Skin of body (tissue), 2 donors: ENCODE results near the gene LY86. TPM values are rescaled to one million over a fixed set of nuclear protein-coding genes. Genes with fewer than 3 reads are reported as not detected.
A peak's percentile ranks its signal among the peaks of the same experiment; 100 is the strongest.

Source experiments
- DNase-seq: peaks from one replicate; lab custom pipeline; 2025; lab: John Stamatoyannopoulos, UW
- total RNA-seq: library from RNA; depleted of rRNA; stranded (reverse); fragments of >200 nt; gene quantifications from one replicate; pipeline ENCODE4 v1.2.3, GENCODE V29; 2014

LY86 gene
- total RNA-seq, 1 donor from 2014 or later = 3.7 TPM

- peak; percentile 30 for DNase-seq
These were observed 113.3 kb downstream of the LY86 start for GRCh38 chr6:6701864-6702263.

GRCh38 chr6:6703699-6704098 is 115.2 kb downstream of the LY86 start:
- no peak for DNase-seq
